GM19023 (cell line): ENCODE measurements around the gene SAXO2.
"Not testable (repeated sequence)": the region's sequence is repeated elsewhere in the genome, so short reads cannot be mapped to it uniquely, and the experiment has no call there.

Experiments
- ATAC-seq: cut with Tn5 transposase; IDR thresholded peaks from one replicate; pipeline ENCODE4 v1.9.1; 2021; ENCODE audit warnings: mild to moderate bottlenecking, moderate library complexity; ENCODE audit not compliant: unreplicated experiment

Gene SAXO2

GRCh38 chr15:82332711-82333602, 70.3 kb downstream of the SAXO2 start:
- ATAC-seq, result not testable (repeated sequence)

GRCh38 chr15:82333603-82334553, 71.3 kb downstream of the SAXO2 start:
- not testable (repeated sequence) for ATAC-seq
